ENCODE measurements around the gene PDE4D. TPM values are rescaled to one million over a fixed set of nuclear protein-coding genes. Genes with fewer than 3 reads are reported as not detected.

Gene PDE4D
- total and polyA plus RNA-seq, 2 of the 4 experiments (the other 2 are of a cell fraction): 1.4 to 7.9 TPM

GRCh38 chr5:59813761-59814536, 79.6 kb downstream of the PDE4D start:
- no peak overlapping the region for H2AK9ac ChIP-seq (replicated peaks; ENCODE audit: low read depth, low read length, poor library complexity)
- in situ Hi-C loops (cut with MboI; ENCODE audit: low sequenced_read_pairs) (loop anchor here (10.0 to 25.0 kb wide), 4 partner anchors 351 to 861 kb away; no protein-coding TSS in a partner anchor), intact Hi-C loops (cut with micrococcal nuclease) (loop anchor here (1.0 to 5.0 kb wide), 3 partner anchors 347 to 853 kb away; no protein-coding TSS in a partner anchor), dilution Hi-C loops (cut with HindIII; ENCODE audit: low sequenced_read_pairs, unreplicated experiment) (no loop called here)
- POLR2A ChIA-PET (ENCODE audit: unreplicated experiment): no interaction called here
- ATAC-seq (ENCODE audit: low read depth) (peak; percentile 85), DNase-seq (peak; percentile 67)
- H3K79me1 ChIP-seq (ENCODE audit: low read depth in 1 of 2, low read length in 2 of 2): no peaks in the 10 kb centered on the region
- H2BK20ac ChIP-seq (ENCODE audit: low read depth, low read length): no peak overlapping the region
- no peak overlapping the region for H3K18ac ChIP-seq (ENCODE audit: low read depth, low read length)
- H2AK5ac ChIP-seq (ENCODE audit: low read depth, low read length): no peak overlapping the region
- H3K27me3 ChIP-seq (ENCODE audit: control insufficient read depth, insufficient read depth, low read length): peaks cover 7% of the 10 kb centered on the region
- H3K4me2 ChIP-seq (ENCODE audit: low read depth, low read length): no peak overlapping the region
- no peak overlapping the region for H2AFZ ChIP-seq (replicated peaks; ENCODE audit: low read length, poor library complexity)
- no peaks in the 10 kb centered on the region for H3K36me3 ChIP-seq (ENCODE audit: control insufficient read depth, insufficient read depth, low read length)
- H3K4me1 ChIP-seq (ENCODE audit: control insufficient read depth, insufficient read depth, low read length): no peaks in the 10 kb centered on the region
- no peak overlapping the region for H4K91ac ChIP-seq (ENCODE audit: insufficient read depth, low read depth, low read length)
- no TSS peak for BruUV-seq (replicated peaks)
- no peaks in the 10 kb centered on the region for H3K9me1 ChIP-seq (ENCODE audit: insufficient read depth, low read length)
- H4K5ac ChIP-seq (ENCODE audit: low read depth, low read length): no peak overlapping the region
- H4K8ac ChIP-seq (ENCODE audit: low read depth in 2 of 2, low read length in 2 of 2): no peak overlapping the region
- H2BK120ac ChIP-seq (ENCODE audit: low read depth, low read length): no peak overlapping the region
- H3K23ac ChIP-seq (ENCODE audit: low read depth, low read length): no peak overlapping the region
- H3K56ac ChIP-seq (ENCODE audit: extremely low read depth, insufficient read depth, low read length): no peak overlapping the region
- no peak overlapping the region for H3K27ac ChIP-seq (ENCODE audit: insufficient read depth, low read length)
- H2BK15ac ChIP-seq (ENCODE audit: low read depth, low read length): no peak overlapping the region
- H3K9ac ChIP-seq (ENCODE audit: low read depth, low read length): no peak overlapping the region
- no peaks in the 10 kb centered on the region for H4K20me1 ChIP-seq (ENCODE audit: insufficient read depth, low read length)
- H3K4me3 ChIP-seq (ENCODE audit: insufficient read depth, low read depth, low read length): no peak overlapping the region
- no peak overlapping the region for H2BK5ac ChIP-seq (ENCODE audit: low read depth, low read length, poor library complexity, severe bottlenecking)
- H3K4ac ChIP-seq (ENCODE audit: low read depth, low read length): no peak overlapping the region
- CTCF ChIA-PET: interaction anchor here (0.6 to 3.2 kb wide), 10 partner anchors 11 to 855 kb away, joined by 3 to 27 read pairs (median 4); no protein-coding TSS in a partner anchor
- no CpG with 5 or more reads among the region's 8 CpGs for WGBS, 2 experiments (ENCODE audit: extremely low coverage in 2 of 2, insufficient read length in 1 of 2)
- H3K14ac ChIP-seq (replicated peaks; ENCODE audit: low read depth, low read length): no peak overlapping the region
- no peaks in the 10 kb centered on the region for H3K9me3 ChIP-seq (ENCODE audit: control insufficient read depth, insufficient read depth, low read length)
- TF ChIP-seq MAZ (IDR thresholded peaks at IDR 0.05; ENCODE audit: borderline replicate concordance, low read depth, low read length) (no peak), BHLHE40 (IDR thresholded peaks at IDR 0.05; ENCODE audit: low read depth, low read length) (no peak), CHD1 (IDR thresholded peaks at IDR 0.05; ENCODE audit: low read depth, low read length) (no peak), RCOR1 (IDR thresholded peaks at IDR 0.05; ENCODE audit: insufficient replicate concordance, low read length) (no peak), FOS (IDR thresholded peaks at IDR 0.05; ENCODE audit: low read depth, low read length) (no peak), MXI1 (IDR thresholded peaks at IDR 0.05; ENCODE audit: borderline replicate concordance, low read depth, low read length) (no peak), NFE2L2 (IDR thresholded peaks at IDR 0.05; ENCODE audit: low read depth, low read length) (no peak), USF2 (IDR thresholded peaks at IDR 0.05; ENCODE audit: low read depth, low read length) (no peak), POLR2A (IDR thresholded peaks at IDR 0.05; ENCODE audit: low read depth, low read length) (no peak), CEBPB (IDR thresholded peaks at IDR 0.05; ENCODE audit: low read depth, low read length) (peak; percentile 59; the same call in 1 of the 2 replicates), RFX5 (IDR thresholded peaks at IDR 0.05; ENCODE audit: low read depth, low read length) (no peak), RAD21 (IDR thresholded peaks at IDR 0.05; ENCODE audit: low read length) (peak; percentile 77), SMC3 (IDR thresholded peaks at IDR 0.05; ENCODE audit: low read depth, low read length) (peak; percentile 55)
- TF ChIP-seq, protein P1, sequence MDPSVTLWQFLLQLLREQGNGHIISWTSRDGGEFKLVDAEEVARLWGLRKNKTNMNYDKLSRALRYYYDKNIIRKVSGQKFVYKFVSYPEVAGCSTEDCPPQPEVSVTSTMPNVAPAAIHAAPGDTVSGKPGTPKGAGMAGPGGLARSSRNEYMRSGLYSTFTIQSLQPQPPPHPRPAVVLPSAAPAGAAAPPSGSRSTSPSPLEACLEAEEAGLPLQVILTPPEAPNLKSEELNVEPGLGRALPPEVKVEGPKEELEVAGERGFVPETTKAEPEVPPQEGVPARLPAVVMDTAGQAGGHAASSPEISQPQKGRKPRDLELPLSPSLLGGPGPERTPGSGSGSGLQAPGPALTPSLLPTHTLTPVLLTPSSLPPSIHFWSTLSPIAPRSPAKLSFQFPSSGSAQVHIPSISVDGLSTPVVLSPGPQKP (IDR thresholded peaks at IDR 0.05; ENCODE audit: borderline replicate concordance, low read depth, low read length): no peak
- TF ChIP-seq, protein P2, sequence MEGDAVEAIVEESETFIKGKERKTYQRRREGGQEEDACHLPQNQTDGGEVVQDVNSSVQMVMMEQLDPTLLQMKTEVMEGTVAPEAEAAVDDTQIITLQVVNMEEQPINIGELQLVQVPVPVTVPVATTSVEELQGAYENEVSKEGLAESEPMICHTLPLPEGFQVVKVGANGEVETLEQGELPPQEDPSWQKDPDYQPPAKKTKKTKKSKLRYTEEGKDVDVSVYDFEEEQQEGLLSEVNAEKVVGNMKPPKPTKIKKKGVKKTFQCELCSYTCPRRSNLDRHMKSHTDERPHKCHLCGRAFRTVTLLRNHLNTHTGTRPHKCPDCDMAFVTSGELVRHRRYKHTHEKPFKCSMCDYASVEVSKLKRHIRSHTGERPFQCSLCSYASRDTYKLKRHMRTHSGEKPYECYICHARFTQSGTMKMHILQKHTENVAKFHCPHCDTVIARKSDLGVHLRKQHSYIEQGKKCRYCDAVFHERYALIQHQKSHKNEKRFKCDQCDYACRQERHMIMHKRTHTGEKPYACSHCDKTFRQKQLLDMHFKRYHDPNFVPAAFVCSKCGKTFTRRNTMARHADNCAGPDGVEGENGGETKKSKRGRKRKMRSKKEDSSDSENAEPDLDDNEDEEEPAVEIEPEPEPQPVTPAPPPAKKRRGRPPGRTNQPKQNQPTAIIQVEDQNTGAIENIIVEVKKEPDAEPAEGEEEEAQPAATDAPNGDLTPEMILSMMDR (conservative IDR thresholded peaks at IDR 0.05; ENCODE audit: low read depth, low read length): peak; percentile 61

Data from IMR-90 (cell line).